Neutrophil (primary cell): ENCODE data around the gene KLHDC4.

Experiments used
- H3K27ac ChIP-seq: fragments of 200-600 bp; sonication (generic); 2 replicates; pipeline ENCODE4 v1.5.1; 2016; ENCODE audit warnings: mild to moderate bottlenecking, moderate library complexity
- H3K27me3 ChIP-seq: fragments of 200-600 bp; sonication (generic); 2 replicates; pipeline ENCODE4 v1.6.0; 2016; ENCODE audit warnings: mild to moderate bottlenecking
- H3K36me3 ChIP-seq: fragments of 200-600 bp; sonication (generic); 2 replicates; pipeline ENCODE4 v1.5.1; 2017
- H3K4me1 ChIP-seq, 2 experiments: fragments of 200-600 bp in 1 of 2; sonication (generic) in 1 of 2; 1 replicate in 1 of 2; 2 replicates in 1 of 2; pipeline versions ENCODE4 v1.5.1 to v1.6.1; 2013 to 2016; ENCODE audit warnings: low read depth in 1 of 2, low read length in 1 of 2, mild to moderate bottlenecking in 1 of 2, moderate library complexity in 1 of 2; ENCODE audit not compliant: control insufficient read depth in 1 of 2, insufficient read depth in 1 of 2
- H3K4me3 ChIP-seq, 2 experiments: fragments of 200-600 bp in 1 of 2; sonication (generic) in 1 of 2; 1 replicate in 1 of 2; 2 replicates in 1 of 2; pipeline ENCODE4 v1.5.1; 2013 to 2016; ENCODE audit warnings: low read depth in 1 of 2, low read length in 1 of 2, mild to moderate bottlenecking in 1 of 2, moderate library complexity in 1 of 2
- H3K9me3 ChIP-seq: fragments of 200-600 bp; sonication (generic); 2 replicates; pipeline ENCODE4 v1.5.1; 2016
- CTCF ChIP-seq: fragments of 200-600 bp; sonication (generic); IDR thresholded peaks from 2 replicates; pipeline ENCODE4 v1.5.1; 2016; ENCODE audit warnings: antibody characterized with exemption

KLHDC4 gene

GRCh38 chr16:87709677-87710076, 56.1 kb downstream of the KLHDC4 start:
- H3K4me3 ChIP-seq: no peak overlapping the region
- TF ChIP-seq CTCF: no peak
- no peaks in the 10 kb centered on the region for H3K27me3 ChIP-seq
- no peaks in the 10 kb centered on the region for H3K4me1 ChIP-seq
- no peaks in the 10 kb centered on the region for H3K9me3 ChIP-seq
- peaks cover 69% of the 10 kb centered on the region for H3K36me3 ChIP-seq
- no peak overlapping the region for H3K27ac ChIP-seq

- H3K4me1 ChIP-seq: no peaks in the 10 kb centered on the region
- H3K27me3 ChIP-seq: no peaks in the 10 kb centered on the region
- H3K36me3 ChIP-seq: peaks cover 63% of the 10 kb centered on the region
- no peak overlapping the region for H3K4me3 ChIP-seq
- TF ChIP-seq CTCF: no peak
- H3K9me3 ChIP-seq: no peaks in the 10 kb centered on the region
- H3K27ac ChIP-seq: no peak overlapping the region
Observed at GRCh38 chr16:87708881-87709638, 56.7 kb downstream of the KLHDC4 start.

GRCh38 chr16:87707714-87708580, 57.8 kb downstream of the KLHDC4 start:
- peaks cover 63% of the 10 kb centered on the region for H3K36me3 ChIP-seq
- no peaks in the 10 kb centered on the region for H3K27me3 ChIP-seq
- TF ChIP-seq CTCF: no peak
- H3K27ac ChIP-seq: no peak overlapping the region
- no peaks in the 10 kb centered on the region for H3K9me3 ChIP-seq
- H3K4me1 ChIP-seq: peaks cover 10 to 11% of the 10 kb centered on the region in 2 experiments
- H3K4me3 ChIP-seq: no peak overlapping the region

- Histone ChIP-seq H3K27ac (no peak overlapping the region), H3K27me3 (no peaks in the 10 kb centered on the region), H3K4me1 (peaks cover 18 to 20% of the 10 kb centered on the region in 2 experiments), H3K36me3 (peaks cover 56% of the 10 kb centered on the region), H3K4me3 (no peak overlapping the region), H3K9me3 (no peaks in the 10 kb centered on the region)
- TF ChIP-seq CTCF: no peak
Observed at GRCh38 chr16:87707097-87707496, 58.7 kb downstream of the KLHDC4 start.

GRCh38 chr16:87706278-87707000, 59.3 kb downstream of the KLHDC4 start:
- Histone ChIP-seq H3K27me3 (no peaks in the 10 kb centered on the region), H3K4me3 (no peak overlapping the region), H3K36me3 (peaks cover 53% of the 10 kb centered on the region), H3K4me1 (peaks cover 22 to 25% of the 10 kb centered on the region in 2 experiments), H3K9me3 (no peaks in the 10 kb centered on the region), H3K27ac (no peak overlapping the region)
- TF ChIP-seq CTCF: no peak
